OCI-LY1 (cell line): Measurements from ENCODE around the gene LMTK3.

Experiments used
- H2AFZ ChIP-seq: fragments of 200-600 bp; sonication (generic), shearing (Covaris generic); 2 replicates; pipeline ENCODE4 v1.6.0; 2014; ENCODE audit warnings: antibody characterized with exemption, mild to moderate bottlenecking, low read length
- H3F3A ChIP-seq: fragments of 200-600 bp; sonication (generic), shearing (Covaris generic); 2 replicates; pipeline ENCODE4 v1.6.0; 2014; ENCODE audit warnings: mild to moderate bottlenecking, antibody characterized with exemption, low read length, moderate library complexity; ENCODE audit not compliant: insufficient read depth
- H3K27ac ChIP-seq: fragments of 200-600 bp; sonication (generic); 2 replicates; pipeline ENCODE4 v1.5.1; 2014; ENCODE audit warnings: low read length, mixed run types, mild to moderate bottlenecking, low read depth; ENCODE audit not compliant: poor library complexity, severe bottlenecking
- H3K27me3 ChIP-seq: fragments of 200-600 bp; sonication (generic); 2 replicates; pipeline ENCODE4 v1.6.0; 2014; ENCODE audit warnings: antibody characterized with exemption, mild to moderate bottlenecking, low read length, moderate library complexity; ENCODE audit not compliant: insufficient read depth
- H3K36me3 ChIP-seq: fragments of 200-600 bp; sonication (generic); 2 replicates; pipeline ENCODE4 v1.6.1; 2014; ENCODE audit warnings: mild to moderate bottlenecking, antibody characterized with exemption, low read length, moderate library complexity, mixed read lengths; ENCODE audit not compliant: insufficient read depth
- H3K4me1 ChIP-seq: fragments of 200-600 bp; sonication (generic); 2 replicates; pipeline ENCODE4 v1.5.1; 2014; ENCODE audit warnings: mild to moderate bottlenecking, low read length, moderate library complexity; ENCODE audit not compliant: insufficient read depth, severe bottlenecking
- H3K4me2 ChIP-seq: fragments of 200-600 bp; sonication (generic), shearing (Covaris generic); 2 replicates; pipeline ENCODE4 v1.6.1; 2014; ENCODE audit warnings: low read length
- H3K4me3 ChIP-seq: fragments of 200-600 bp; sonication (generic); 2 replicates; pipeline ENCODE4 v1.5.1; 2014; ENCODE audit warnings: low read length, low read depth, mild to moderate bottlenecking, mixed read lengths; ENCODE audit not compliant: poor library complexity, severe bottlenecking
- H3K79me2 ChIP-seq: fragments of 200-600 bp; shearing (Covaris generic); 2 replicates; pipeline ENCODE4 v1.6.1; 2016; ENCODE audit warnings: mixed run types, low read length, mixed read lengths; ENCODE audit not compliant: insufficient read depth
- H3K9ac ChIP-seq: fragments of 200-600 bp; sonication (generic), shearing (Covaris generic); 2 replicates; pipeline ENCODE4 v1.6.1; 2014; ENCODE audit warnings: mild to moderate bottlenecking, low read length, mixed read lengths
- H3K9me2 ChIP-seq: fragments of 200-600 bp; sonication (generic), shearing (Covaris generic); 2 replicates; pipeline ENCODE4 v1.6.1; 2014; ENCODE audit warnings: low read depth, mild to moderate bottlenecking, low read length, mixed read lengths
- H3K9me3 ChIP-seq: fragments of 200-600 bp; shearing (Covaris generic); 2 replicates; pipeline ENCODE4 v1.6.1; 2014; ENCODE audit warnings: low read length, mixed read lengths
- H4K20me1 ChIP-seq: fragments of 200-600 bp; sonication (generic), shearing (Covaris generic); 2 replicates; pipeline ENCODE4 v1.6.0; 2016; ENCODE audit warnings: mild to moderate bottlenecking, low read length; ENCODE audit not compliant: insufficient read depth
- EZH2 ChIP-seq: fragments of 200-600 bp; sonication (generic), shearing (Covaris generic); IDR thresholded peaks from 2 replicates; pipeline ENCODE4 v1.8.0; 2017; ENCODE audit warnings: borderline replicate concordance, mixed run types, mild to moderate bottlenecking, antibody characterized with exemption, low read length, moderate library complexity, mixed read lengths
- TF ChIP-seq, protein P1 (sequence below): fragments of 200-600 bp; sonication (generic), shearing (Covaris generic); IDR thresholded peaks from 2 replicates; pipeline ENCODE4 v1.5.1; 2017; ENCODE audit warnings: mild to moderate bottlenecking, antibody characterized with exemption, low read length, moderate library complexity, mixed read lengths

LMTK3 gene

DNA sequence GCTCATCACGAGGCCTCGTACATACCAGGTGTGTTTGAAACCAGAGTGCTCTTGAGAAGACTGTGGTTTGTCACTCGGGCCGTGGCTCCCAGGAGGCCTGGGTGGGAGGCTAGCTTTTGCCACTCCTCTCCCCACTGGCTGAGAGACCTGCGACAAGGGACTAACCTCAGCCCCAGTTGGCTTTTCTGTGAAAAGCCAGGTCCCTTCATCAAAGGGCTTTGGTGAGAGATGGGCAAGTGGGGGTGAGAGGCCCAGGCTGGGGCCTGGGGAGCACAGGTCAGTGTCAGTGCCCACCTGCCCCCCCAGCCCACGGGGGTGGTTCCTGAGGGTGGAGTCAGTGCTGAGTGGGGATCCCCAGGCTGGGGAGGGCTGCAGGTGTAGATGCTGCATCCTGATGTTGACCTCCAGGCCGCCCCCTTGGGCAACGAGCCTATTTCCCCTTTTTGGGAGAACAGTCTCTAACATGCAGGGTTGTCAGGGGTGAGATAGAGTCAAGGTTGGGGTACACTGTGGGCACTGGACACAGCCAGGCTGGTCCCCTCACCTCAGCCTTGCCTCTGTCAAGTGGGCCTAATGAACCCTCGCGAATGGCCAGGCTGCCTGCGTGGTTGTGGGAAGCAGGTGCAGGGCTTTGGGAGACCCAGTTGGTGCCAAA, 55.6 kb downstream of the LMTK3 start:
- H3K36me3 ChIP-seq: peaks cover 75% of the 10 kb centered on the region
- TF ChIP-seq, protein P1, sequence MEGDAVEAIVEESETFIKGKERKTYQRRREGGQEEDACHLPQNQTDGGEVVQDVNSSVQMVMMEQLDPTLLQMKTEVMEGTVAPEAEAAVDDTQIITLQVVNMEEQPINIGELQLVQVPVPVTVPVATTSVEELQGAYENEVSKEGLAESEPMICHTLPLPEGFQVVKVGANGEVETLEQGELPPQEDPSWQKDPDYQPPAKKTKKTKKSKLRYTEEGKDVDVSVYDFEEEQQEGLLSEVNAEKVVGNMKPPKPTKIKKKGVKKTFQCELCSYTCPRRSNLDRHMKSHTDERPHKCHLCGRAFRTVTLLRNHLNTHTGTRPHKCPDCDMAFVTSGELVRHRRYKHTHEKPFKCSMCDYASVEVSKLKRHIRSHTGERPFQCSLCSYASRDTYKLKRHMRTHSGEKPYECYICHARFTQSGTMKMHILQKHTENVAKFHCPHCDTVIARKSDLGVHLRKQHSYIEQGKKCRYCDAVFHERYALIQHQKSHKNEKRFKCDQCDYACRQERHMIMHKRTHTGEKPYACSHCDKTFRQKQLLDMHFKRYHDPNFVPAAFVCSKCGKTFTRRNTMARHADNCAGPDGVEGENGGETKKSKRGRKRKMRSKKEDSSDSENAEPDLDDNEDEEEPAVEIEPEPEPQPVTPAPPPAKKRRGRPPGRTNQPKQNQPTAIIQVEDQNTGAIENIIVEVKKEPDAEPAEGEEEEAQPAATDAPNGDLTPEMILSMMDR: no peak
- TF ChIP-seq EZH2: no peak
- no peak overlapping the region for H3K27ac ChIP-seq

DNA sequence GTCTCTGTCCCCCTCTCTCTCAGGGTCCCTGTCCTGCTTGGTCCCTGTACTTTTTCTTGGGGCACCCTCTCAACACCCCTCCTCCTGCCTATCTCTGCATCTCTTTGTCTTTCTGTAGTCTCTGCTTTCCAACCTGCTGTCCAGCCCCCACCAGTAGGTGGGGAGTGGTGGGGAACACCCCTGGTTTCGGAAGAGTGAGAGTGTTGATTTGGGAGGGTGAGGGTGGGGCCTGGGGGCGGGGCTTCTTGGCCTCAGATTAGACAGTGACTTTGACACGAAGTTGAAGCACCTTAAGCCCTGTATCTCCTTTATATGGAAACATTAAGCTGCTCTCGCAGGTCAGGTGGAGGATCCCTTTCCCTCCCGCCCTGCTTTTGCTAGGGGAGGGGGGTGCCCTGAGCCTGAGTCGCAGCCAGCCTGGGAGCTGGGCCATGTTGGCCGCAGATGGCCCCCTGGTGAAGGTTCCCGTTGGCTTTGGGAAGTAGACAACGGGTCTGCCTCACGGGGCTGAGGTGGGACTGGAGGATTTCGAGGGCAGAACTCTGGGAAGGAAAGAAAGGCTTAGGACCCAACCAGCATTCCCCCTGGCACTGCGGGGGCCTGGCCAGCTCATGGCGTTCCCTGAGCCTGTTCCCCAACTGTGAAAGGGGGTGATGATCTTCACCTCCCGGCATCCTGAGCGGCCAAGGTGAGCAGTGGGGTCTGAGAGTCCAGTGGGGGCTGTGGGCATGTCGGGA, 56.3 kb downstream of the LMTK3 start, which contains the start of gene KCNJ14:
Gene KCNJ14, plus strand, starts transcription at position 404 of the 737 bp plus-strand sequence. CDS start 6,151 bp downstream, outside the sequence.
- no peak within 1 kb of the TSS for H3K4me2 ChIP-seq

More for the DNA sequence above, 55.6 kb downstream of the LMTK3 start:
- H3K4me1 ChIP-seq: no peaks in the 10 kb centered on the region
- H3K9me3 ChIP-seq: no peaks in the 10 kb centered on the region
- no peak overlapping the region for H3K9ac ChIP-seq
- no peaks in the 10 kb centered on the region for H3K27me3 ChIP-seq
- H3K4me3 ChIP-seq: no peak overlapping the region
- no peaks in the 10 kb centered on the region for H3F3A ChIP-seq
- H3K4me2 ChIP-seq: no peak overlapping the region
- H3K79me2 ChIP-seq: no peaks in the 10 kb centered on the region
- H3K9me2 ChIP-seq: no peaks in the 10 kb centered on the region
- H2AFZ ChIP-seq: no peak overlapping the region
- H4K20me1 ChIP-seq: no peaks in the 10 kb centered on the region

DNA sequence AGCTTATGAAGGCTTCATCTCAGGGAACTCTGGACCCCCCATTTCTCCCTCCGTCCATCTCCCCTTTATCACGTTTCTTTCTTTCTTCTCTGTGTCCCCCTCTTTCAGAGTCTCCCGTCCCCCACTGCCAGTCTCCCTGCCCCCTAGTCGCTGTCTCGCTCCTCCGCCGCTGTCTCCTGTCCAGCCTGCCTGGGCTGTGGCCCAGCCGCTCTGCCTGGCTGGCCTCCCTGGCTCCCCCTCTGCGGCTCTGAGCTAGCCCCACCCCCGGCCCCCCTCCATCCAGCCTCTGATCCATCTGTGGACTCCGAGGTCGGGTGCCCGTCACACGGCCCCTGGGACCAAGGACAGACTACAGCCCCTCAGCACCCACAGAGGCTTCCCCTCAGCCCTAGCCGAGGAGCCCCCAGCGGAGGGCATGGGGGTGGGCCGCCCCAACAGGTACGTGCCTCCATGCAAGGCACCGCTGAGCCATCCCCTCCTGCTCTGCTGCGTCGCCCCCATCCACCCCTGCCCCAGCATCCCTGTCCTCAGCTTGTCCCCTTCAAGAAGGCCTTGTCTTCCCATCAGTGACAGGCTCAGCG, 57.4 kb downstream of the LMTK3 start:
- Histone ChIP-seq H3F3A (no peaks in the 10 kb centered on the region), H3K4me1 (no peaks in the 10 kb centered on the region), H3K4me3 (no peak overlapping the region), H3K9me2 (no peaks in the 10 kb centered on the region), H3K4me2 (no peak overlapping the region), H3K27me3 (no peaks in the 10 kb centered on the region), H3K9ac (no peak overlapping the region), H4K20me1 (no peaks in the 10 kb centered on the region), H3K79me2 (no peaks in the 10 kb centered on the region), H3K27ac (no peak overlapping the region), H3K36me3 (peaks cover 90% of the 10 kb centered on the region), H3K9me3 (no peaks in the 10 kb centered on the region), H2AFZ (no peak overlapping the region)
- TF ChIP-seq, protein P1: no peak
- no peak for TF ChIP-seq EZH2

More for the DNA sequence above, 56.3 kb downstream of the LMTK3 start, which contains the start of gene KCNJ14:
- no peak within 1 kb of the TSS for H3K4me3 ChIP-seq
- no peaks in the 10 kb centered on the region for H3K9me2 ChIP-seq
- TF ChIP-seq, protein P1: no peak
- no peak for TF ChIP-seq EZH2
- no peak within 1 kb of the TSS for H3K9ac ChIP-seq
- H4K20me1 ChIP-seq: no peaks in the 10 kb centered on the region
- H3K27me3 ChIP-seq: no peaks in the 10 kb centered on the region
- no peaks in the 10 kb centered on the region for H3F3A ChIP-seq
- no peak within 1 kb of the TSS for H2AFZ ChIP-seq
- H3K27ac ChIP-seq: no peak within 1 kb of the TSS
- no peaks in the 10 kb centered on the region for H3K9me3 ChIP-seq
- H3K36me3 ChIP-seq: peaks cover 80% of the 10 kb centered on the region
- no peaks in the 10 kb centered on the region for H3K79me2 ChIP-seq
- H3K4me1 ChIP-seq: no peaks in the 10 kb centered on the region
